Endothelial cell of umbilical vein (primary cell): ENCODE results near the gene TMEM43.

Source experiments
- MAX ChIP-seq: IDR thresholded peaks from 2 replicates; pipeline ENCODE4 v1.6.1; 2011; ENCODE audit not compliant: insufficient read depth, insufficient read length
- POLR2A ChIP-seq: IDR thresholded peaks from 2 replicates; pipeline ENCODE4 v1.6.1; 2012; ENCODE audit warnings: low read depth, mild to moderate bottlenecking, control low read depth, low read length

- TF ChIP-seq MAX (no peak), POLR2A (no peak)
Measured at GRCh38 chr3:14161282-14161681, 36.4 kb downstream of the TMEM43 start.
